Stomach smooth muscle (tissue), 2 donors: ENCODE results near the gene HHAT.

Source experiments
- H3K27ac ChIP-seq: one replicate; pipeline ENCODE4 v1.7.0; 2013; ENCODE audit warnings: mild to moderate bottlenecking, low read length, inconsistent platforms
- H3K27me3 ChIP-seq, 2 donors: one replicate each; pipeline ENCODE4 v1.7.0; 2013; ENCODE audit warnings: low read length in 2 of 2; ENCODE audit not compliant: insufficient read depth in 2 of 2, control insufficient read depth in 1 of 2
- H3K36me3 ChIP-seq, 2 donors: one replicate each; pipeline ENCODE4 v1.7.0; 2013; ENCODE audit warnings: low read length in 2 of 2; ENCODE audit not compliant: control insufficient read depth in 2 of 2, insufficient read depth in 2 of 2
- H3K4me1 ChIP-seq: one replicate; pipeline ENCODE4 v1.7.0; 2013; ENCODE audit warnings: low read length; ENCODE audit not compliant: control insufficient read depth, insufficient read depth
- H3K4me3 ChIP-seq, 2 donors: one replicate each; pipeline ENCODE4 v1.7.0; 2013; ENCODE audit warnings: low read length in 2 of 2
- H3K9ac ChIP-seq, 2 donors: one replicate each; pipeline ENCODE4 v1.7.0; 2013; ENCODE audit warnings: low read length in 2 of 2, mild to moderate bottlenecking in 1 of 2
- H3K9me3 ChIP-seq, 2 donors: one replicate each; pipeline ENCODE4 v1.7.0; 2013; ENCODE audit warnings: low read length in 2 of 2; ENCODE audit not compliant: control insufficient read depth in 2 of 2
- donor health status: healthy.
- donor health status: Pancreatic carcinoma.

HHAT gene

GRCh38 chr1:210695026-210695425, 366.3 kb downstream of the HHAT start:
- Histone ChIP-seq H3K4me1 (no peaks in the 10 kb centered on the region), H3K9ac (no peak overlapping the region), H3K36me3 (no peaks in the 10 kb centered on the region), H3K4me3 (no peak overlapping the region), H3K9me3 (no peaks in the 10 kb centered on the region), H3K27ac (no peak overlapping the region), H3K27me3 (peaks cover 0 to 3% of the 10 kb centered on the region in 2 donors)

DNA sequence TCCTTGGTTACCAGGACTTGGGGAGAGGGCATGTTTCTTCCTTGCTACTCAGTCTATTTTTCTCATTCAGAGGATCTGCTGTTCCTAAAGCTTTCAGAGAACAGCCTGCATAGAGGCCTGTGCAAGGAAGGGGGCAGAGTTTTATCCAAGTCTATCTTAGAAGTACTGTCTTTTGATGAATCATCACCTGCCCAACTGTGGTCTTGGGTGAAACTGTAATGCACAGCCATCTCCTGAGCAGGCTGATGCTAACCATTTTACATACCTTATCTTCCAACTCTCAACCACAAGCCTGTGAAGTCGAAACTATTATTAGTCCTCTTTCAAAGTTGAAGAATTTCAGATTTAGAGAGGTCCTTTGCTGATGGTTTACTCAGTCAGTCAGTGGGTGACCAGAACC, 368.0 kb downstream of the HHAT start:
- Histone ChIP-seq H3K4me1 (no peaks in the 10 kb centered on the region), H3K36me3 (no peaks in the 10 kb centered on the region), H3K27me3 (peaks cover 0 to 3% of the 10 kb centered on the region in 2 donors), H3K27ac (no peak overlapping the region), H3K4me3 (no peak overlapping the region), H3K9me3 (no peaks in the 10 kb centered on the region), H3K9ac (no peak overlapping the region)

GRCh38 chr1:210697185-210697584, 368.5 kb downstream of the HHAT start:
- H3K4me1 ChIP-seq: no peaks in the 10 kb centered on the region
- no peak overlapping the region for H3K9ac ChIP-seq
- no peaks in the 10 kb centered on the region for H3K9me3 ChIP-seq
- H3K4me3 ChIP-seq: no peak overlapping the region
- H3K27ac ChIP-seq: no peak overlapping the region
- no peaks in the 10 kb centered on the region for H3K36me3 ChIP-seq
- peaks cover 0 to 3% of the 10 kb centered on the region in 2 donors for H3K27me3 ChIP-seq

GRCh38 chr1:210698661-210699060, 370.0 kb downstream of the HHAT start:
- no peak overlapping the region for H3K9ac ChIP-seq
- H3K4me1 ChIP-seq: no peaks in the 10 kb centered on the region
- no peaks in the 10 kb centered on the region for H3K9me3 ChIP-seq
- no peaks in the 10 kb centered on the region for H3K36me3 ChIP-seq
- no peak overlapping the region for H3K4me3 ChIP-seq
- no peak overlapping the region for H3K27ac ChIP-seq
- H3K27me3 ChIP-seq: peaks cover 0 to 3% of the 10 kb centered on the region in 2 donors

DNA sequence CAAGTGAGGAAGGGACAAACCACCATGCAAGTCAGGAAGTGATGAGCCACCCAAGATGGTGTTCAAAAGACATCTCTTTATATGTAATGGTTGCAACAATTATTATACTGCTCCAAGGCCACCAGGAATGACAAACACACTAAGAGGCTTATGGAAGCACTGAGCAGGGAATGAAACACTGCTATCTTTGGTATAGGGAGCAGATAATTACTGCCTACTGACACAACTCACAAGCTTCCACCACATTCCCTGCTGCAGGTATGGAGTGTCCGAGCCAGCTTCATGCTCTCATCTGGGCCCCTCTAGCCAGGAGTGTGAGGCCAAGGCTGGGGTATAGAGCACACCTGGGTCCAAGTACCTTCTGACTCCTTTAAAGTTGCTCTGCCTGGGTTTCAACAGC, 371.4 kb downstream of the HHAT start:
- no peaks in the 10 kb centered on the region for H3K4me1 ChIP-seq
- no peaks in the 10 kb centered on the region for H3K36me3 ChIP-seq
- H3K4me3 ChIP-seq: no peak overlapping the region
- H3K9me3 ChIP-seq: no peaks in the 10 kb centered on the region
- H3K27ac ChIP-seq: no peak overlapping the region
- no peak overlapping the region for H3K9ac ChIP-seq
- peaks cover 0 to under 1% of the 10 kb centered on the region in 2 donors for H3K27me3 ChIP-seq

DNA sequence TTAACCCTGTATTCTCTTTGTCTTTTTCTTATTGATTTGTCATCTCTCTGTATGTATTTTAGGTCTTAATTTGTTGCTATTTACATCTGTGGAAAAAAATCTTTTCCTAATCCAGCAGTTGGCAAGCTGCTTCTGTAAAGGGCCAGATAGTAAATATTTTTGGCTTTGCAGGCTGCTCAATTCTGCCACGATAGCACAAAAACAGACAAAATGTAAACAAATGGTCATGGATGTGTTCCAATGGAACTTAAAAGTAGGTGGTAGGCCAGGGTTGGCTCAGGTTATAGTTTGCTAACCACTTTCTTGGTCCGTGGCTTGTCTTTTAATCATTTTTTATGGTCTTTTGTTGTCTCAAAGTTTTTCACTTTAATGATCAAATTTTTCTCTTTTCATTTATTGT, 371.8 kb downstream of the HHAT start:
- Histone ChIP-seq H3K27ac (no peak overlapping the region), H3K9me3 (no peaks in the 10 kb centered on the region), H3K27me3 (no peaks in the 10 kb centered on the region), H3K4me3 (no peak overlapping the region), H3K36me3 (no peaks in the 10 kb centered on the region), H3K4me1 (no peaks in the 10 kb centered on the region), H3K9ac (no peak overlapping the region)

GRCh38 chr1:210702506-210702905, 373.8 kb downstream of the HHAT start:
- Histone ChIP-seq H3K4me3 (no peak overlapping the region), H3K27me3 (no peaks in the 10 kb centered on the region), H3K4me1 (no peaks in the 10 kb centered on the region), H3K9me3 (no peaks in the 10 kb centered on the region), H3K27ac (no peak overlapping the region), H3K9ac (no peak overlapping the region), H3K36me3 (no peaks in the 10 kb centered on the region)

- Histone ChIP-seq H3K9ac (no peak overlapping the region), H3K4me1 (no peaks in the 10 kb centered on the region), H3K36me3 (no peaks in the 10 kb centered on the region), H3K4me3 (no peak overlapping the region), H3K9me3 (no peaks in the 10 kb centered on the region), H3K27me3 (no peaks in the 10 kb centered on the region), H3K27ac (no peak overlapping the region)
Measured at GRCh38 chr1:210703593-210703992, 374.9 kb downstream of the HHAT start.

DNA sequence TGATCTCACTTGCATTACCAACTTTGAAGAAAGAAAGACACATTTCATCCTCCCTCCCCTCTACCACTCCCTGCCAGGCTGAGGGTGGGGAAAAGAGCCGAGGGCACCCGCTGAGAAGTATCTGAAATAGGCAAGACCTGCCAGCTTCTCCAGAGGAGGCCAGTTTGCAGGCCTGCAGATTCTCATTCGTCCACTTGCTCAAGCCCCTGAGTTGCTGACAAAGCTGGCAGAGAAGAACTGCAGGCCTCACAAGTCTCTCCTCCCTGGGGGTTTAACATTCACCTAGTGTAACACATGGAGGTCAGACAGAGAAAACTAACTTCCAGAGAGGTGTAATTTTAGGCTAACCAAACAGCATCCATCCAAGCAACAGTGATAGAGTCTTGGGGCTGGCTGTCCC, 376.4 kb downstream of the HHAT start:
- H3K27ac ChIP-seq: no peak overlapping the region
- H3K36me3 ChIP-seq: no peaks in the 10 kb centered on the region
- H3K9me3 ChIP-seq: no peaks in the 10 kb centered on the region
- no peaks in the 10 kb centered on the region for H3K27me3 ChIP-seq
- H3K4me1 ChIP-seq: no peaks in the 10 kb centered on the region
- no peak overlapping the region for H3K4me3 ChIP-seq
- no peak overlapping the region for H3K9ac ChIP-seq

DNA sequence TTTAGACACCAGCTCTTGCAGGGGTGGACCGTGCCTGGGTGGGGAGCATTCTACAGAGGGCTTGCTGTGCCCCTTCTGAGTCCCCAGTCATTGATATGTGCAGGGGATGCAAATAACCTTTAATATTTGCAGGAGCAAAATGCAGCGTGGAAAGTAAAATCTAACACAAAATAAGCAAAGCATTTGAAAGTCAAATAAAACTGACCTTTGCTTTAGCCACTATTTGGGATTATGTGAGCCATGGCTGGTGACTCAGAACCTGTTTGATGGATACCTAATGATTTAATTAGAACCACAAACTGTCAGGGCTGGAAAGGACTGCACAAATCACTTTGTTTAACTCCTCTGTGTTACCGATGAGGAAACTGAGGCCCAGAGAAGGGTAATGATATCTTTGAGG, 377.5 kb downstream of the HHAT start:
- Histone ChIP-seq H3K36me3 (no peaks in the 10 kb centered on the region), H3K4me3 (no peak overlapping the region), H3K9ac (no peak overlapping the region), H3K27me3 (no peaks in the 10 kb centered on the region), H3K4me1 (no peaks in the 10 kb centered on the region), H3K27ac (no peak overlapping the region), H3K9me3 (no peaks in the 10 kb centered on the region)

- Histone ChIP-seq H3K27me3 (no peaks in the 10 kb centered on the region), H3K27ac (no peak overlapping the region), H3K9me3 (no peaks in the 10 kb centered on the region), H3K4me3 (no peak overlapping the region), H3K9ac (no peak overlapping the region), H3K4me1 (no peaks in the 10 kb centered on the region), H3K36me3 (no peaks in the 10 kb centered on the region)
Measured at GRCh38 chr1:210707300-210708240, 378.9 kb downstream of the HHAT start.
